ENCODE results near the gene SNX14.

The SNX14 gene

GRCh38 chr6:85496856-85497255 lies 96.8 kb downstream of the SNX14 start:
- no peak for DNase-seq (ENCODE audit: low spot score)

GRCh38 chr6:85496009-85496579 lies 97.6 kb downstream of the SNX14 start:
- DNase-seq (ENCODE audit: low spot score): no peak

DNA sequence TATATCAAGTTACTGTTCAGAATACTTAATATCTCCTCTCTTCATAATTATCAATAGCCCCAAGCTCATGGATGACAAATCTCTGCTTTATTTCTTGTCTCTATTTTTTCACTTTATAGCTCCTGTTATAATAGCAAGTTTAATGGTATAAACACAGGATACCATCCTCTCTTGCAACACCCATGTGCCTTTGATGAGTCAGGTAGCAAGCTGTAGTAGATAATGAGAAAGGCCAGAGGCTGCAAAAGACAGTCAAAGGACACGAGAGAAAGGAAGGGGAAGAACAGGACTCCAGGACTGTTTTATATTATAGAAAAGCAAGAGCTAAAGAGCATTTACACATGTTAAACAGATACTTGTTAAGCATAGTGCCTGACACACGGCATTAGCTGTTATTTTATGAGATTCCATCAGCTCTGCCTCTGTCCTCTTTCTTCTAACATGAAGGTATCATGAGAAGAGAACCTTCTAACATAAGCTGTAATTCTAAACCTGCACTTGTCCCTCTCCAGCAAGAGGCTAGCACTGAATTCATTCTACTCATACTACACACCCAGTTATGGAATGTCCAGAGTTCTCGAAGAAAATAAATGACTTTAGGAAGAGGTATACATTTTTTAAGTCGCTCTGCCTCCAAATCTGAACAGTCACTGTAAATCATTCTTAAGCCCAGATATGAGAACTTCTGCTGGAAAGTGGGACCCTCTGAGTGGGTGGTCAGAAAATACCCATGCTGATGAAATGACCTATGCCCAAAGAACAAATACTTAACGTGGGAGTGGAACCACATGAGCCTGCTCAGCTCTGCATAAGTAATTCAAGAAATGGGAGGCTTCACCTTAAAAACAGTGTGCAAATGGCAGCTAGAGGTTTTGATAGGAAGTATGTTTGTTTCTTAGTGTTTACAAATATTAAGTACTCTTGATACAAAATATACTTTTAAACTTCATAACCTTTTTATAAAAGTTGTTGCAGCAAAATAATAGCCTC lies 98.8 kb downstream of the SNX14 start:
- DNase-seq (ENCODE audit: low spot score): no peak

DNA sequence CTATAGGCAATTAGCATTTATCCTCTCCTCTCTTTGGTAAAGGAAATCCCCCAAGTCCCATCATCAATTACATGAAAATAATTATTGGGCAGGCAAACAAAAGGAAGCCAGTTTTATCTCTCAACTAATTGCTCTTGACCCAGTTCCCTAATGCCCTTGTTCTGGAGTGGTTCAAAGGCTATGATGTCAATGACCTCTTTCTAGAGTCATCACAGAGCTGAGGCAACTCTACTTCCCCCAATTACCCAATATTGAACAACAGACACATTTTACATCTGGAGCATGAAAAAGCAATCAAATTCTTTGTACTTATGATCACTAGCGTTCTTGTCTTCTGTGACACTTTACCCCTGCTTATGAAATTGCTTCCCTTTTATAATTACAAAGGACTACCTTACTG lies 100.3 kb downstream of the SNX14 start:
- no peak for DNase-seq (ENCODE audit: low spot score)

DNA sequence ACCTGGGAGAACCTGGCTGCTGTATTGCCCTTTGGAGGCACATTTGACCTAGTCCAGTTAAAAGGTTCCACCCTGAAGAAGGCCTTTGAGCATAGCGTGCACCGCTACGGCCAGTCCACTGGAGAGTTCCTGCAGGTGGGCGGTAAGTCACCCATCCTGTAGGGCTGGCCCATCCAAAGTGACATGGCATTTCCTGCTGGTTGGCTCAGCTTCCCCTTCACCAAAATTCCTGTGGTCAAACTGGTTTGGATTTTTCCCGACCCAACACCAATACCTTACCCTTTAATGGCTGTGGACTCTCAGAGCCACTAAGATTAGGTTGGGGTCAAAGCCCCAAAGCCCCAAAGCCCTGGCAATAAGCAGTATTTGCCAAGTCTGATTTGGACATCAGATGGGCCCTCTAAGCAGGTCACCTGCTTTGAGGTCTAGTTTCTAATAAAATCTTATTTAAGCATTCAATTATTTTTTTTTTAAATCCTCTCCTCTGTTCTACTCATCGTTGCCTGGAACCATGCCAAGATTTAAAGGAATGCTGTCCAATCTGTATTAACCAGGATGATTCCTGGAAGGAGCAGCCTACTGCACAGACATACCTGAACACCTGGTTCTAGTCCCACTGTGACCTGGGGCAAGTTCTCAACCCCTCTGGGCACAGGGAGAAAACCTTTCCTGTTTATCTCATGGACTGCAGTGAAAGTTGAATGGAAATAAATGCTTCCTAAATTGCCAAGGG lies 103.0 kb downstream of the SNX14 start:
- no peak for DNase-seq (ENCODE audit: low spot score)

DNA sequence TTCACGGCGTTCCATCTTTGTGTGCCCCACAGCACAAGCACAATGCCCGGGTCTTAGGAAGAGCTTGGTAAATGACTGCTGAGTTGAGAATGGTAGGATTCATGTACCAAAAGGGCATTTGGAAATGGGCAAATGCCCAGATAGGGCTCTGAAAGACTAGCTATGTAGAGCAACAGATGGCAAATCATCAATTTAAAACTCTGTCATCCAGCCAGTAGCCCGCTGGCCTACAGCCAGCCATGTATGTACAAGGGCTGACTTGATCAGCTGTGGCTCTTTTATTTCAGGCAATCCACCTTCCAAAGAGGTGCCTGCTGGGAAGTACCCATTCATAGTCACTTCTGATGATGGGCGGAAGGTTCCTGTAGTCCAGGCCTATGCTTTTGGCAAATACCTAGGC lies 108.7 kb downstream of the SNX14 start:
- no peak for DNase-seq (ENCODE audit: low spot score)

- no peak for DNase-seq (ENCODE audit: low spot score)
Observed at GRCh38 chr6:85483846-85484245, 109.8 kb downstream of the SNX14 start.

GRCh38 chr6:85482905-85483700 lies 110.6 kb downstream of the SNX14 start:
- peak; percentile 54 for DNase-seq (ENCODE audit: low spot score)

DNA sequence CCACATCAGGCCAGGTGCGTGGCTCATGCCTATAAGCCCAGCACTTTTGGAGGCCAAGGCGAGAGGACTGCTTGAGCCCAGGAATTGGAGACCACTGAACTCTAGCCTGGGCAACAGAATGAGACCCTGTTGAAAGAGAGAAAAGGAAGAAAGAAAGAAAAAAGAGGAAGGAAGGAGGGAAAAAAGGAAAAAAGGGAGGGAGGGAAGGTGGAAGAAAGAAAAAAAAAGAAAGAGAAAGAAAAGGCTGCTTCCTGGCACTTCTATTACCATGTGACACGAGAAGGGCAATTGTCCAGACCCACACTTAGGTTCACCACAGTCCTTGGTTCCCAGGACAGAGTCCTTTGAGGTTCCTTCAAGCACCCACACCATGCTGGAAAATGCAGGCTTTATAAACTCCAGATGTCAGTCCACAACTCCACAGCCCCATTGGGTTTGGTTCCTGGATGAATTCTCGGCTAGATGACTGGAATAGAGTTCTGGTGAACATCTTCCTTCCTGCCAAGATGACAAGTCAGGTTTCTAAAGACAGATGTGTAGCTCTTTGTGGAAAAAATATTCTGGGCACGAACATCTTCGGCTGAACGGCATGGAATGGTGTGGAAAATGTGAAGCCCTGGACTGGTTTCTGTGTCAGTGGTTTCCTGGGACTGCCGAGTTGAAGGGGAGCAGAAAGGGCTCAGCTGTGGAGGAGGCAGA lies 111.3 kb downstream of the SNX14 start:
- DNase-seq (ENCODE audit: low spot score): no peak

DNA sequence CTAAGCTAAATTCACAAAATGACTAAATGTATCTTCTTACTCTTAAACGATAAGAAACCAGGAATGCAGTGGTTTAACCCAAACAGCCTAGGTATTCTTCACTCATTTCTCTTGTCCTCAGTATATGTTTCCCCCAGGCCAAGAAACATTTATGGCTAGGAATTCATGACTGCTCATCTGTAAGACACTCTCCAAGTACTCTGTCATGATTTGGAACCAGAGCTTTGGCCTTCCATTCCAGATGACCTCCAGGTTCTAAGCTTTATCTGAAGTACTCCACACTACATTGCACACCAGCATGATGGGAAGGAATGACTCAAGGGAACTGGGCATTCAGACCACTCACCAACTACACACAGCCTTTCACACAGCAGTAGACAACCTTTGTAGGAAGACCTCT lies 114.5 kb downstream of the SNX14 start:
- DNase-seq (ENCODE audit: low spot score): no peak

- DNase-seq (ENCODE audit: low spot score): no peak
Observed at GRCh38 chr6:85476532-85476931, 117.1 kb downstream of the SNX14 start.

DNA sequence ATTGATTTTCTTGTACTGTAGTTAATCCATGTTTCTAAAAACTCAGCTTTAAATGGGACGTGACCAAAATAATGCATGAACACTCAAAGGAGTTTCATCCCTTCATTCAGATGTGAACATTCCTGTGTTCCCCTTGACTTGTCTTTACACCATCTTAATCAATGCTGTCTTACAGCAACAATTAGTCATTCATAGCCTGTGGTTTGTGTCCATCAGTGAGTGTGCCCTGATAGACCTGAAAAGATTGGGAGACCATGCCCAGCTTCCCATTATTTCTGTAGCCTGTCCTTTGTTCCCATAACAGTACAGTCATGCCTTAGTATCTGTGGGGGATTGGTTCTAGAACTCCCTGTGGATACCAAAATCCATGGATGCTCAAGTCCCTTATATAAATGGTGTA lies 119.9 kb downstream of the SNX14 start:
- no peak for DNase-seq (ENCODE audit: low spot score)

DNA sequence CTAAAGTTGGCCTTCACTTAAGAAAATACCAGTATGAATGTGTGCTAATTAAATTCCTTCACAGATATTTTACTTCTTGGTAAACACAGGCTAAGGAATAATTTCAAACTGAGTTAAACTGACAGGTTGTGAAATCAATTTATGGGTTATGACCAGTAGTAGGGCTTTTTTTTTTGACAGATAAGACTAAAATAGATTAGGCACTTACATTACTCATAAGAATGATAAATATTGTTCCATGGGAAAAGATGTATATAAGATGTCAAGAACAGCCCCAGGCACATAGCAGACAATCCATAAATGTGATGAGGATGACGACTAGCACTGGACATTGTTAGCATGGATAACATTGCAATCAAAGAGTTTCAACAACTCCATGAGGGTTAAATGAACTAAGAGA lies 120.9 kb downstream of the SNX14 start:
- peak; percentile 31 for DNase-seq (ENCODE audit: low spot score)

DNA sequence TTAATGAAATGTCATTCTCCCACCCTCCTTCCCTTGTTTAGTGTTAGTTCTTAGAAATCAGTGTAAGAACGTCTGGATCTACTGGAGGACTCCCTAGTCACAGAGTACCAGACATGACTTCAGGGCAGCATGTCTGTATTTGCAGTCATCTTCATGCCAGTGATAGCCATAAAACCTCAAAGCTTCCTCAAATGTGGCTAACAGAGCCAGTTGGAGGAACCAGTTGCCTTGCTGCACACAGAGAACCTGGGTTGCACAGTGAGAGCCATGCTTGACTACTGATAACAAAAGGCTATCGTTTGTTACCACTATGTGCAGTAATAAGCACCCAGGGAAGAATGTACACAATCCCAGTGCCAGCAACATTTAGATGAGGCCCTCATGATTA lies 123.6 kb downstream of the SNX14 start:
- DNase-seq (ENCODE audit: low spot score): no peak

DNA sequence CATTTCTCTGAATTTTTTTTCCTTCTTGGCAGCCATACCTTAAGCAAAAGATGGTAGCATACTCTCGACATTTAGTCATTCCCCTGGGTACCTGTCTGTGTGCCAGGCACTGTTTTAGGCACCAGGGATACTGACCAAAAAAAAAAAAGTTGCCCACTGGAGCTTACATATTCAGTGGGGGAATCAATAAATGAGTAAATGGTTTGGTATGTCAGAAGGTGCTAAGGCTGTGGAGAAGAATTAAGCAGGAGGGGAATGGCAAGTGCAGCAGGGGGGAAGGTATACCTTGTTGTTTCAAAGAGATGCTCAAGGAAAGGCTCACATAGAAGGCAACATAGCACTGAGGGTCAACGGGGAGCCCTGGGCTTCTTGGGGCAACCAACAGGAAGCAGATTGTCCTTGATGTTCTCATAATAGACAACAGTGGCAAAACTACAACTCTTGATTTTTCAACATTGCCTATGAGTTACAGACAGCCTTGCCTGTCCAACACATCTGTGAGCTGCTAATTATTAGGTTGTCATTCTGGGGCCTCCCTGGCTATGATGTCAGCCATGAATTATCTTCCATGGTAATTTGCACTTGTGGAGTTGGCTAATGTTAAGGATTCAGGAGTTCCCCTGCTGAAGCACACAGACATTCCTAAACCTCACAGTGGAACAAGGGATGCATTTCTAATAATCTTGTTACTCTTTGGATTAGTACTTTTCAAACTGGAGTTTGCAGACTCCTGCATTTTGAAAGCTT lies 124.2 kb downstream of the SNX14 start:
- no peak for DNase-seq (ENCODE audit: low spot score)

DNA sequence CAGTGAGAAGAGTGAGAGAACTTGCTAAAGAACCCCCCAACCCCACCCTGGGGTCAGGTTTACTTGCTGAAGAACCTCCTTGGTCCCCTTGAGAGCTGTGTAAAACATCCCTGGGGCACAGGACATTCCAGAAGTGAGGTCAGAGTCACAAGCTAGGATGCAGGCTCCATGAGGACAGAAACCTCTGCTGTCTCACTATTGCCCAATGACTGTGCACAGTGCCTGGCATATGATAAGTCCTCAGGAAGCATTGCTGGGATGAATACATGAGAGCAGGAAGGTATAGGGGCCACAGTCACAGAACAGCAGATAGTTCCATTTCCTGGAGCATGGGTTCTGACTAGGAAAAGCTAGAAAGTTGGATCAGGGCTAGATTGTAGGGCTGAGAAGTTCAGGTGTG lies 125.3 kb downstream of the SNX14 start:
- DNase-seq (ENCODE audit: low spot score): no peak

- no peak for DNase-seq (ENCODE audit: low spot score)
Observed at GRCh38 chr6:85465762-85466161, 127.9 kb downstream of the SNX14 start.

GRCh38 chr6:85464722-85465150 lies 128.9 kb downstream of the SNX14 start:
- peak; percentile 58 for DNase-seq (ENCODE audit: low spot score)

DNA sequence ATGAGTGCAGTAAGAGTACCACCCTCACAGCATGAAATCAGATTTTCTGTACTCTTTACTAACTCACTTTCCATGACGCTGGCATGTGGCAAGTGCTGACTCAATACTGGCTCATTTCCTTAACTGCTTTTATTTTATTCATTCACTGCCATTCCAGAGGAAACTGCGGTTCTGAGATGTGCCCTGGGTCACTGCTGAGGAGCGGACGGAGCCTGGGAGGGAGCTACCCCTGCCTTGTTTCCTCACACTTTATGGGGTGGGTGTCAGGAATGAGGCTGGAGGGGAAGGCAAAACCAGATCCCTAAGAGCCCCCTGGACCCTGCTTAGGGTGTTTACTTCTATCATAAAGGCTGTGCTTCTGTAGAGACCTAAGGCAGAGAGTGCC lies 129.4 kb downstream of the SNX14 start:
- peak; percentile 69 for DNase-seq (ENCODE audit: low spot score)

GRCh38 chr6:85463621-85464259 lies 129.9 kb downstream of the SNX14 start:
- DNase-seq (ENCODE audit: low spot score): no peak
